ENCODE measurements around the gene ZCWPW1. TPM values are rescaled to one million over a fixed set of nuclear protein-coding genes. Genes with fewer than 3 reads are reported as not detected.
A peak's percentile ranks its signal among the peaks of the same experiment; 100 is the strongest.

The ZCWPW1 gene
- total and polyA plus RNA-seq, 2 donors (not counting 1 experiment from before 2014, with no cell fraction given) = 11.3 to 28.0 TPM

- no peaks in the 10 kb centered on the region for H3K9me3 ChIP-seq (ENCODE audit: control extremely low read depth in 1 of 3, control insufficient read depth in 2 of 3, insufficient read depth in 1 of 3, low read length in 2 of 3)
- no peak overlapping the region for H2AFZ ChIP-seq (ENCODE audit: insufficient read depth, low read depth, low read length, poor library complexity, severe bottlenecking)
- H3K79me2 ChIP-seq (ENCODE audit: control insufficient read depth, insufficient read depth, low read length) = peaks cover 39% of the 10 kb centered on the region
- Mint-ChIP-seq H3K27me3 (no peaks in the 10 kb centered on the region), H3K27ac (peak overlapping the region; percentile 88), H3K4me1 (peaks cover 57% of the 10 kb centered on the region), H3K9me3 (ENCODE audit: insufficient read depth) (no peaks in the 10 kb centered on the region), H3K4me3 (peak overlapping the region; percentile 87)
- intact Hi-C loops (cut with micrococcal nuclease) = no loop called here
- no peak overlapping the region for H3K4me3 ChIP-seq (ENCODE audit: control extremely low read depth in 1 of 5, extremely low read depth in 1 of 5, insufficient read depth in 1 of 5, low read depth in 2 of 5, low read length in 4 of 5)
- no peak overlapping the region for H3K4me2 ChIP-seq (replicated peaks; ENCODE audit: low read depth, low read length, poor library complexity, severe bottlenecking)
- no peaks in the 10 kb centered on the region for H3K27me3 ChIP-seq (replicated peaks in 1 of 4; ENCODE audit: control extremely low read depth in 1 of 4, control insufficient read depth in 3 of 4, insufficient read depth in 4 of 4, low read length in 3 of 4)
- H3K9ac ChIP-seq (ENCODE audit: low read length) = no peak overlapping the region
- ATAC-seq (ENCODE audit: low read depth) (no peak), DNase-seq (peak; percentile 47)
- TF ChIP-seq EZH2 (IDR thresholded peaks at IDR 0.05; ENCODE audit: borderline replicate concordance, insufficient read depth, low read depth, low read length, poor library complexity, severe bottlenecking) = no peak
- TF ChIP-seq CTCF (IDR thresholded peaks at IDR 0.05) = no peak
- WGBS (ENCODE audit: insufficient coverage) = 84% methylated on average over 4 of the region's 10 CpGs
- H4K20me1 ChIP-seq (ENCODE audit: control insufficient read depth, insufficient read depth, low read length, poor library complexity, severe bottlenecking) = peaks cover 44% of the 10 kb centered on the region
- peaks cover 28 to 49% of the 10 kb centered on the region in 2 donors for H3K4me1 ChIP-seq (ENCODE audit: control insufficient read depth in 2 of 2, insufficient read depth in 2 of 2, low read length in 2 of 2)
- ChIA-PET CTCF (interaction anchor here (1.1 kb wide), 1 partner anchor 126 kb away, joined by 3 read pairs; no protein-coding TSS in a partner anchor), POLR2A (interaction anchor here (0.6 kb wide), 2 partner anchors 45 to 103 kb away, joined by 3 to 6 read pairs; no protein-coding TSS in a partner anchor)
- H3K27ac ChIP-seq (ENCODE audit: low read length in 2 of 2) = peak overlapping the region in 1 of 2 donors; percentile 91
- peaks cover 5 to 30% of the 10 kb centered on the region in 2 experiments for H3K36me3 ChIP-seq (replicated peaks in 1 of 2; ENCODE audit: control extremely low read depth in 1 of 2, control insufficient read depth in 1 of 2, extremely low read depth in 1 of 2, insufficient read depth in 2 of 2, low read length in 1 of 2)
Observed at GRCh38 chr7:100433592-100434296, 5.2 kb upstream of the ZCWPW1 start.

GRCh38 chr7:100433276-100433591 is 4.7 kb upstream of the ZCWPW1 start:
- Mint-ChIP-seq H3K9me3 (ENCODE audit: insufficient read depth) (no peaks in the 10 kb centered on the region), H3K4me3 (no peak overlapping the region), H3K27me3 (no peaks in the 10 kb centered on the region), H3K4me1 (peaks cover 58% of the 10 kb centered on the region), H3K27ac (peak overlapping the region; percentile 88)
- intact Hi-C loops (cut with micrococcal nuclease) = no loop called here
- H3K9me3 ChIP-seq (ENCODE audit: control extremely low read depth in 1 of 3, control insufficient read depth in 2 of 3, insufficient read depth in 1 of 3, low read length in 2 of 3) = no peaks in the 10 kb centered on the region
- H3K36me3 ChIP-seq (replicated peaks in 1 of 2; ENCODE audit: control extremely low read depth in 1 of 2, control insufficient read depth in 1 of 2, extremely low read depth in 1 of 2, insufficient read depth in 2 of 2, low read length in 1 of 2) = peaks cover 5 to 30% of the 10 kb centered on the region in 2 experiments
- H4K20me1 ChIP-seq (ENCODE audit: control insufficient read depth, insufficient read depth, low read length, poor library complexity, severe bottlenecking) = peaks cover 44% of the 10 kb centered on the region
- no peak overlapping the region for H3K4me2 ChIP-seq (replicated peaks; ENCODE audit: low read depth, low read length, poor library complexity, severe bottlenecking)
- peaks cover 39% of the 10 kb centered on the region for H3K79me2 ChIP-seq (ENCODE audit: control insufficient read depth, insufficient read depth, low read length)
- H2AFZ ChIP-seq (ENCODE audit: insufficient read depth, low read depth, low read length, poor library complexity, severe bottlenecking) = no peak overlapping the region
- H3K27ac ChIP-seq (ENCODE audit: low read length in 2 of 2) = peak overlapping the region in 1 of 2 donors; percentile 4
- no peak overlapping the region for H3K9ac ChIP-seq (ENCODE audit: low read length)
- peak; percentile 36 for DNase-seq
- ChIA-PET POLR2A (interaction anchor here (0.6 kb wide), 1 partner anchor 103 kb away, joined by 3 read pairs; no protein-coding TSS in a partner anchor), CTCF (no interaction called here)
- H3K4me1 ChIP-seq (ENCODE audit: control insufficient read depth in 2 of 2, insufficient read depth in 2 of 2, low read length in 2 of 2) = peaks cover 28 to 49% of the 10 kb centered on the region in 2 donors
- no CpG with 5 or more reads among the region's 4 CpGs for WGBS (ENCODE audit: insufficient coverage)
- no peak overlapping the region for H3K4me3 ChIP-seq (ENCODE audit: control extremely low read depth in 1 of 5, extremely low read depth in 1 of 5, insufficient read depth in 1 of 5, low read depth in 2 of 5, low read length in 4 of 5)
- ATAC-seq (ENCODE audit: low read depth) = no peak
- no peaks in the 10 kb centered on the region for H3K27me3 ChIP-seq (replicated peaks in 1 of 4; ENCODE audit: control extremely low read depth in 1 of 4, control insufficient read depth in 3 of 4, insufficient read depth in 4 of 4, low read length in 3 of 4)
- TF ChIP-seq CTCF (IDR thresholded peaks at IDR 0.05) (no peak), EZH2 (IDR thresholded peaks at IDR 0.05; ENCODE audit: borderline replicate concordance, insufficient read depth, low read depth, low read length, poor library complexity, severe bottlenecking) (no peak)

All from B cell (primary cell).